Stromal cell of bone marrow (primary cell): Measurements from ENCODE around the gene UBE2G2.

Source experiments
- DNase-seq: peaks from one replicate; pipeline ENCODE4 v3.0.0-alpha.2; 2012; ENCODE audit warnings: low read depth

UBE2G2 gene

DNA sequence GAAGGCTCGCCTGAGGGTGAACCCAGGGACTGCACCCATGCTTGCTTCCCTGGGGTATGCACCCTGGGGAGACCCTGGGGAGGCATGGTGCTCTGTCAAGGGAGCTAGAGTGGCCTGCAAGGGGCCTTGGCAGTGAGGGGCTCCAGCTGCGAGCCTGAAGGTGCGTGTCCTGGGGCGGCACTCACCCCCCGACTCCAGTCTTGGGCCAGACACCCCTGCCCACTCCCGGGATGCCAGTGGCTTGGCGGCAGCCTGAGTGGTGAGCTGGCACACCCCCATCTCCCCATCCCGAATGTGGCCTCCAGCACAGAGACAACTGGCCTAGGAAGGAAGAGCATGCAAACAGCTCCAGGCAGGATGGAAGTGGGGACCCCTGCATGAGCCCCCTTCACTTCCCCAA is 13.6 kb upstream of the UBE2G2 start:
- no peak for DNase-seq

DNA sequence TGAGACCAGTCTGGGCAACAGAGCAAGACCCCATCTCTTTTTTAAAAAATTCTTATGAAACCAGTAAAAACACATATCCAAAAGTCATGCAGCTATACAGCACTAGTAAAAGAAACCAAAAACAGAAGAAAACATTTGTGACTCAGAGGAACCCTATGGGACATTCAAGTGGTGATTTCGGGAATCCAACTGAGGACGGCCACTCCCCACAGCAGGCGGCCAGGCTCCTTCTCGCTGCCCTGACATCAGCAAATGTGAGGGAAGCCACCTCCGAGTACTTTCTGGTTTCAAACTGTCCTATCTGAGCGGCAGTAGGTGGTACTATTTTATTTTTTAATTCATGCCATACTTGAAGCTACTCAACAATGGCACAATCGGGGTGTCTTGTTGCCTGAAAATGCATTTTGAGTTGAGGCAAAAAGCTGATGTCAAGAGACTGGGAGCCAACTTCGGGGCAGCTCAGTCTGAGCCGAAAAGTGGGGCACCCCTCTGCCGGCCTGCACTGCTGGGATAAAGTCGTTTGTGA is 12.9 kb upstream of the UBE2G2 start:
- peak; percentile 59 for DNase-seq

DNA sequence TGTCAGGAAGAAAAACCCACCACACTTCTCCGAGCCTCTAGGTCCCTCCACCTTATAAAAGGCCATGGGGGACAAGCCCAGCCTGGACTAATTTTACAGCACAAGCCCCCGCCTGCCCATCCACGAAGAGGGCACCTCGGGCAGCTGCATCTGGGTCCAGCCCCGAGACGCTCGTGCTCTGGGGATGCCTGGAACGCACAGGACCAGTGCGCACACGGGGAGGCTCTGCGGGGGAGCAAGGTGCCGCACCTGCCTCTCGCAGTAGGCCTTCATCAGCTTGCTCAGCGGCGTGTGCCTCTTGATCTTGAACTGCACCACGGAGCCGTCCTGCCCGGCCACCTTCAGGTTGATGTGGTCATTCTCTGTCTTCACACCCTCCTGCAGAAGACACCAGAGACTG is 12.1 kb upstream of the UBE2G2 start:
- no peak for DNase-seq

DNA sequence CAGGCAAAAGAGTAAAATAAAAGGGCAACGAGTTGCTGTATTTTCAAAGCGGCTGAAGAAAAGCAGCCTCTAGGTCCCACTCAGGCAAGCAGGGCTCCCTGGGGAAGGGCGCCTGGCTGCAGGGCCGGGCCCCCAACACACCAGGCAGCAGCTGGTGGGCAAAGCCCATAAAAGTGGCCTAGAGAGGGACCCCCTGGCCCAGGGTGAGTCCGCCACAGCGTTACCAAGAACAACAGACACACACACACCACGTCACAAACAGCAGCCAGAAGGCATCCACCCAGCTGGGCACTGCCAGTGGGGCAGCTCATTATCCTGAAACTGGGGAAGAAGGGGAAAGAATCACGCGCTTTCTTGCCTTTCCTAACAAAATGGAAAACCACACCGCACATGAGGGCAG is 11.5 kb upstream of the UBE2G2 start:
- no peak for DNase-seq

DNA sequence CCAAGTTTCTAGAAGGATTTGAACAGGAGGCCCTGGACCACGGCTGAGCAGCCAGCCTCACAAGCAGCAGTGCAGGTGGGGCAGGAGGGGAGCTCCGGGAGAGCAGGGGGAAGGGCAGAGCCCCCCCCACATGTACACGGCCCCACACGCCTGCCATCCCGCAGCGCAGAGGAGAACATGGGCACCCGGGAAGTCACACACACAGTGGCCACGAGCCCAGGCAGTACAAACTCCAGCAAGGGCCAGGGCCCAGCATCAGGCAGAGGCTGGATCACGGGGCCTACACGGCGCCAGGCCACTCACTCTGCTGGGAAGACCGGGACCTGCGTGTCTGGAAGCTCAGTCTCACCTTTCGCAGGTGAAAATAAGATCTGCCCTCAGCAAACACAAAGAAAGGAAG is 11.0 kb upstream of the UBE2G2 start:
- DNase-seq, result no peak

DNA sequence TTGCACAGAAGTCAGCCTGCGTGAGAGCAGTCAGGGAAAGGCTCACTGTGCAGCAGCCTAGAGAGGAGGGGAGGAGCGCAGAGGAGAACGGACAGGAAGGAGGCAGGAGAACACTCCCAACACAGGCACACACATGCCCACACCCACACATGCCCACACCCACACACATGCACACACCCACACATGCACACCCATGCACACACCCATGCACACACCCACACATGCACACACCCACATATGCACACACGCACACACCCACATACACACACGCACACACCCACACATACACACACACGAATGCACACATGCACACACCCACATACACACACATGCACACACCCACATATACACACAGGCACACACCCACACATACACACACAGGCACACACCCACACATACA is 9.2 kb upstream of the UBE2G2 start:
- DNase-seq, result no peak

DNA sequence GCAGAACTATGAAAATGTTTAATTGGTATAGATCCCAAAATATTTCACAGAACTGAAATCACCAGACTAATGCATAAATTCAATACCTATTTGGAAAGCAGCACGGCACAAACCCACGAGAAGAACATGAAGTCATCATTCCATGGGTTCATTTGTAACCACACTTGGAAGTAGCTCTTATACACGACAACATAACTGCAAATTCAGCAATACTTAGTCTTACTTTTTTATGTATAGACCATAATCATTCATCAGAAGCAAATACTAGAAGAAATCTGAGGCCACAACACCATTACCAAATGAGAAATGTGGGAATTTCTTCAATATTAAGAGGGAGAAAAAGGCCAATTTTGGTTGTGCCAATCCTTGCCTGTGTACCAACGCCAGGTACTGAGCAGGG is 4.2 kb upstream of the UBE2G2 start:
- DNase-seq, result no peak

DNA sequence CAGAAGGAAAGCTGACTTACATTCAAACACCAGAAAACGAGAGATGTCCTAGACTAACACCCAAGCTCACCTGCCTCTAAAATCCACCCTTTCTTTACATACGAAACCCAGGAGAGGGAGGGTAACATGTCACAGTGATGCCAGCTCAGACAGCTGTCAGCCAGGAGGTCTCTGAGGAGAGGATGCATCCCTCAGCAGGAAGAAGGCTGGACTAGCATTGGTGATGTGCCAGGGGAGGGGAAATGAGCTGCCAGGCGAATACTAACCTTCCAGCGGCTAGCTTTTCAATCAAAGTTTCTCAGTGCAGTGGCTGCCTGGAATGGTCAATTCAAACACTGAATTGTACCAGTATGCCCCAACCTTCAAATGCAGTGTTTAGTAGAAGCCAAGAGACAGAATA is 3.6 kb upstream of the UBE2G2 start:
- no peak for DNase-seq

DNA sequence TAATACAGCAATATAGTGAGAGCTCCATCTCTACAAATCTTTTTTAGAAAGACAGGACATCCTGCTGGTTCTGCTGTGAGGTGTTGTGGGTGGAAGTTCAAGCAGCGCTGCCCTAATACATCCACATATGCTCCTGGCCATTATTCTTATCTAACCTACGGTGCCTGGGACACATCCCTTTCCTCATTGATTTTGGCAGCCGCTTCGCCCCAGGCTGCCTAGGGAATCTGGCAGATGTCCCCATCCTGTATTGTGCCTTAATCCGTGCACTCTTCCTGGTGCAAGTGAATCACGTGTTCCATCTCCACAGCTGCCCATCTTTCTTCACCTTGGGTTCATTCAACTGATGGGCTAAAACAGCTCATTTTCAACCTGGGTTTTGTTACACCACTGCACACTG is 3.1 kb upstream of the UBE2G2 start:
- no peak for DNase-seq

DNA sequence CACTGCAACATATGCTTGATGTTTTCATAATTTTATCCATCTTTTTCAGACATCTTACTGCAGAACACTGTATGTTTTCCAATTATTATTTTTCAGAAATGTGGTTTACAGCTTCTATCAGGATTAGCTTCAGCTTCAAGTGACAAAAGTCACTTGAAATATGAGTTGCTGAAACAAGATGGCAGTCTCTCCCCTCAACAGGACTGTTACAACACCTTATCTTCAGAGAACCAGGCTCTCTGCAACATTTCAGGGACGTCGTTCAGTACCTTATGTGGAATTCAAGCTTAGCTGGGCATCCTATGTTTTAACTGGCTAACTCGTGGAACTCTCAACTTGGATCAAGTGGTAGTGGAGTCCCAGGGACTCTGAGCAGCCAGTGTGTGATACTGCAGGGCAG is 2.0 kb upstream of the UBE2G2 start:
- DNase-seq, result no peak

DNA sequence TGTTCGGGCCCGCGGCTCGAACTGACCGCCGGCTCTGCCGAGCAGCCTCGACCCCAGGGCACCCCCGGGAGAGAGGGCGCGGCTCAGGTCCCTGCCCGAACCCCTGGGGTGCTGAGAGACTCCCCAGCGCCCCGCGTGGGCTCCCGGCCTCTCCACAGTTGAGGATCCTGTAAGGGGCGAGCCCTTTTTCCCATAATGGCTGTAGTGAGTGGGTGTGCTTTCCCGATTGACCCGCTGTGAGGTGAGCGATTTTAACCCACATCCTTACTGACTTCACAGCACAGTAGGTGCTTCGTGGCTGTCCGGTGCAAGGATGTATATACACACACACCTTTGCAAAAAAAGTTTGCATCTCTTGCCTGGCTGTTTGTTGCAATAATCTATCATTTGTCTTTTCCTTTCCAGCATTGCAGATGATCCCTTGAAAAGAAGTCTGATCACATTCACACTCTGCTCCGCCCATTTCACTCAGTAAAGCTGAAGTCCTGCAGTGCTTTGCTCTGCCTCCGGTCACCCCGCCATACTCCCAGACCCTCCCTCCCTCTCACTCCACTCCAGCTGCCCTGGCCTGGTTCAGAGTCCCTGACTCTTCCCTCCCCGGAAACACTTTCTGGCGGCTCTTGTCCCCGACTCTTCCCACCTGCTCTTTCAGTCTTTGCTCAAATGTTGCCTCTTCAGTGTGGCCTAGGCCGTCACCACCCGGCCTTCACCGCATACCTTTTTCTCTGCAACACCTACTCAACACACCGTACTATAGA is 955 bp upstream of the UBE2G2 start:
- DNase-seq, result no peak

DNA sequence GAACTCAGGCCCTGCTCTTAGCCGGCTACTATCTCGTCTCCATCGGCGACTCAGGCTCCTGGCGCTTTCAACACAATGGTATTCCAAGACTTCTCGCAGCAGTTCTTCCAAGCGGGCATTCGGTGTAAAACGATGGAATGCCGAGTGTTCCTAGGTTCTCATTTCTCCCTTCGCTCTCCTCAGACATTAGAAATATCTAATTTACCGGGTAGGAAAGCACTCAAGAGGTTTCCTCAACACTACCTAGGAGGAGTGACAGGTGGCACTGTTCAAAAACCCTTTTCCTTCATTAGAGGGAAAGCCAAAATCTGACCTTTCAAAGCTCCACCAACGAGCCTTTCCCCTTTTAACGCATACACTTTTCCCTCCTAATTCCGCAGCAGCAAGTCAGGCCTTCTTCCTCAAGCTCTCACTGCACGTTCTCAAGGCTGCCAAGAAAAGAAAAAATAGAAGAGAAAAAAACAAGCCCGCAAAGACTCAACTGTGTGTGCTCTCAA is 601 bp downstream of the UBE2G2 start:
- no peak for DNase-seq

DNA sequence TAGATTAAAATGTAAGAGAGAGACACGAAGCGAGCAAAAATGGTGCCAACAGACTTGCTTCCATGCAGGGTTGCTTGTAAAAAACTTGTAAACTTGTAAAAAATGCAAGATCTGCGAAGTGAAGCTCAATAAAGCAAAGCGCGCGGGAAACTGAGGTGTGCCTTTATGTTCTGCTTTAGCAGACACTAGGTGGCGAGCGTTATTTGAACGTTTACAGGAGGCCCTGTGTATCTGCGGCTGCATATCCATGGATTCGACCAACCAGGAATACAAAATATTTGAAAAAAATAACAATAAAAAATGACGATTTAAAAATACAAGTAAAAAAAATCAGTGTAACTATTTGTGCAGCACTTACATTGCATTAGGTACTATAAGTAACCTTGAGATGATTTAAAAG is 1.5 kb downstream of the UBE2G2 start:
- peak; percentile 43 for DNase-seq

DNA sequence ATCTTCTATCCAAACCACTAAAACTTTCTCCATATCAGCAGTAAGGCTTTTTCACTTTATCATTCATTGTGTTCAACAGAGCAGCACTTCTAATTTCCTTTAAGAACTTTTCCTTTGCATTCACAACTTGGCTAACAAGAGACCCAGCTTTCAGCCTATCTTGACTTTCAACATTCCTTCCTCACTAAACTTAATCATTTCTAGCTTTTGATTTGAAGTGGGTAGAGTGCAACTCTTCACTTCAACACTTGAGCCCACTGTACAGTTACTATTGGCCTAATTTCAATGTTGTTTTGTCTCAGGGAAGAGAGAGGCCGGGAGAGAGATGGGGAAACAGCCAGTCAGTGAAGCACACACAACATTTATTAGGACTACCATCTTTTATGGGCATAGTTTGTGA is 2.0 kb downstream of the UBE2G2 start:
- no peak for DNase-seq

DNA sequence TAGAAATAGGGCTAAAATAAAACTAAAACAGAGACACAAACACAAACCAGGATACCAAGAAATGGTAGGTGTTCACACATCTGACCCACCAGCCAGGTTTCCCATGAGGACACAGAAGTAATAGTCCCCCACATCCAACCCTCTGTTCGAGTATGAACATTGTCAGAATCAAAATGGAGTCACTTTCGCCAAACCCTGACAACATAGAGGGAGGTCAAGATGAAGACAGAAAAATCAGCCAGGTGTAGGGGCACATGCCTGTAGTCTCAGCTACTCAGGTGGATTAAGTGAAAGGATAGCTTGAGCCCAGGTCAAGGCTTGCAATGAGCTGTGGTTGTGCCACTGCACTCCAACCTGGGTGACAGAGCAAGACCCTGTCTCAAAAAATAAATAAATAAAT is 3.8 kb downstream of the UBE2G2 start:
- no peak for DNase-seq

DNA sequence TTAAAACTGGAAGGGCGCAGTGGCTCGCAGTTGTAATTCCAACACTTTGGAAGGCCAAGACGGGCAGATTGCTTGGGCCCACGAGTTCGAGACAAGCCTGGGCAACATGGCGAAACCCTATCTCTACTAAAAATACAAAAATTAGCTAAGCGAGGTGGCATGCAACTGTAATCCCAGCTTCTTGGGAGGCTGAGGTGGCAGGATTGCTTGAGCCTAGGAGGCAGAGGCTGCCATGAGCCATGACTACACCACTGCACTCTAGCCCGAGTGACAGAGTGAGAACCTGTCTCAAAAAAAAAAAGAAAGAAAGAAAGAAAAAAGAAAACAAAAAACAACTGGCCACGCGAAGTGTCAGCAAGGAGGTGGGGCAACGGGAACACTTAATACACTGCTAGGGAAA is 6.3 kb downstream of the UBE2G2 start:
- no peak for DNase-seq

DNA sequence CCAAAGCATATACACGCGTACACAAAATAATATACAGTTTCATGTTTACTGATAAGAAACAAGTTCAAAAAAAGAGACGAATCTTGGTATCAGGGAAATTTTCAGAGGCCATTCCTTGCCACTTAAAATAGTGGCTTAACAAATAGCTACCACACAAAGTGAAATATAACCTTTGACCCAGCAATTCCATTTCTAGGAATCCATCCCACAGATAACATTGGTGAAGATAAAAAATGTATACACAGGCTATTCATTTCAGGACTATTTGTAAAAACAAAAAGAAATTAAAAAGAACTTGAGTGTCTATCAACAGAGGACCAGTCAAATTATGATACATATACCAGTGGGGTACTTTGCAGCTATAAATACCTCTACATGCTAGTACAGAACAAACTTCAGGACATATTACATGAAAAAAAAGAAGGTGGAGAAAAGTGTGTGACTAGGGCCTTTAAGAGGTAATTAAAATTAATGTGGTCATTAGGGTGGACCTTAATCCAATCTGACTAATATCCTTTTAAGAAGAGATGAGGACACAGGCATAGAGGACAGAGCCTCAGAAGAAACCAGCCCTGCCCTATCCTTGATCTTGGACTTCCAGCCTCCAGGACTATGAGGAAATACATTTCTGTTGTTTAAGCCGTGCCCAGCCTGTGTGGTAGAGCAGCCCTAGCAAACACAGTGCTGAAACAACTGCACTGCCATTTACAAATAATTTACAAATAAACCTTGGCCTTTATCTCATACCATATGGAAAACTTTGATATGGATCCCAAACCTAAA is 7.8 kb downstream of the UBE2G2 start:
- DNase-seq, result no peak

DNA sequence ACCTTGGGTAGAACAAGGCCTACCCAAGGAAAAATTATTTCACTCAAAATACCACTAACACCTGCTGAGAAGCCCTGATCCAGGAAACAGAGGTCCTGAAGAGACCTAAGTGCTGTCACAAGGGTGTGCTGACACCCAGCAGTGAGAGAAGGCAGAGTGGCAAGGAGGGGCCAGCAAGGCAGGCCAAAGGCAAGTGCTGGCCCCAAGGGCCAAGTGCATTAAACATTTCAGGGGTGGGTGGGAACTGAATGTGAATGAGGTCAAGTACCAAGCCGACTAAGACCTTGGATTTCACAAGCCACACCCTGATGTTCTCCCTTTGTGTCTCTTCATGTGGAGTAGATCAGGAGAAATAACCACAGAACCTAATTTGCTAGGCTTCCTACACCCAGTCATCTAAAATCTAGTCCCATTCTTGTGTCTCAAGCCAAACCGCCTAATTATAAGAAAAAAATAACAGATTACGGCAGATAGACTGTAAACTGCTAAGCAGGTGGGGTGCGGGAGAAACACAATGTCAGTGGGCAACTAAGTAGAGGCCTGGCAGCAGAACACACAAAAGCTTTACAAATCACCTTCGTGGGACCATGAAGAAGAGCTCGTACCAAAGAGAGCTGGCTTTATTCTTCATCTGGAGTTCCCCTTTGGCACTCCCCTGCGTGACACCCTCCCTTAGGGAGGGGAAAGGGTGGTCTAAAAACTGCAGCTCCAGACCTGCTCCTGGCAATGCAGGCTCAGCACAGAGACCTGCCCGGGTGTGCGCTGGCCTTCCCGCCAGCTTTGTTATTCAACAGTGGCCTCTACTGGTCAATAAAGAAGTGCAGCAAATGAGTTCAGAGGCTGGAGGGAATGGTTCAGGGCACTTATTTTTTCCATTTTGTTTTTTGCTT is 8.7 kb downstream of the UBE2G2 start:
- peak; percentile 34 for DNase-seq

DNA sequence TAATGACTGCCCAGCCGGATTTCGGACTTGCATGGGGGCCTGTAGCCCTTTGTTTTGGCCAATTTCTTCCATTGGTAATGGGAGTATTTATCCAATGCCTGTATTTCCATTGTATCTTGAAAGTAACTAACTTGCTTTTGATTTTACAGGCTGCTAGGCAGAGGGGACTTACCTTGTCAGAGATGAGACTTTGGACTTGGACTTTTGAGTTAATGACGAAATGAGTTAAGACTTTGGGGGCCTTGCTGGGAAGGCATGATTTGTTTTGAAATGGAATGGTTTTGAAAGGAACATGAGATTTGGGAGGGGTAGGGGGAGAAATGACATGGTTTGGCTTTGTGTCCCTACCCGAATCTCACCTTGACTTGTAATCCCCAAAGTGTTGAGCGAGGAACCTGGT is 9.6 kb downstream of the UBE2G2 start:
- no peak for DNase-seq

DNA sequence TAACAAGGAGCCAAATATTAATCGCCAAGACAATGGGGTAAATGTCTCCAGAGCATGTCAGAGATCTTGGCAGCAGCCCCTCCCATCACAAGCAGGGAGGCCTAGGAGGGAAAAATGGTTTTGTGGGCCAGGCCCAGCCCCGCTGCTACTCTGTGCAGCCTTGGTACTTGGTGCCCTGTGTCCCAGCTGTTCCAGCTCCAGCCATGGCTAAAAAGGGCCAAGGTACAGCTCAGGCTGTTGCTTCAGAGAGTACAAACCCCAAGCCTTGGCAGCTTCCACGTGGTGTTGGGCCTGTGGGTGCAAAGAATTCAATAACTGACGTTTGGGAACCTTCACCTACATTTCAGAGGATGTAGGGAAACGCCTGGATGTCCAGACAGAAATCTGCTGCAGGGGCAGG is 10.4 kb downstream of the UBE2G2 start:
- no peak for DNase-seq

DNA sequence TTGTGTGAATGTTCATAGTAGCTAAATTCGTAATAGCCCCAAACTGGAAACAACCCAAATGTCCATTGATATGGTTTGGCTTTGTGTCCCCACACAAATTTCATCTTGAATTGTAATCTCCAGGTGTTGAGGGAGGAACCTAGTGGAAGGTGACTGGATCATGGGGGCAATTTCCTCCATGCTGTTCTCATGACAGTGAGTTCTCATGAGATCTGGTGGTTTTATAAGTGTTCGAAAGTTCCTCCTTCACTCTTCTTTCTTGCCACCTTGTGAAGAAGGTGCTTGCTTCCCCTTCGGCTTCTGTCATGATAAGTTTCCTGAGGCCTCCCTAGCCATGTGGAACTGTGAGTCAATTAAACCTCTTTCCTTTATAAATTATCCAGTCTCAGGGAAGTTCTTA is 11.3 kb downstream of the UBE2G2 start:
- DNase-seq, result no peak

DNA sequence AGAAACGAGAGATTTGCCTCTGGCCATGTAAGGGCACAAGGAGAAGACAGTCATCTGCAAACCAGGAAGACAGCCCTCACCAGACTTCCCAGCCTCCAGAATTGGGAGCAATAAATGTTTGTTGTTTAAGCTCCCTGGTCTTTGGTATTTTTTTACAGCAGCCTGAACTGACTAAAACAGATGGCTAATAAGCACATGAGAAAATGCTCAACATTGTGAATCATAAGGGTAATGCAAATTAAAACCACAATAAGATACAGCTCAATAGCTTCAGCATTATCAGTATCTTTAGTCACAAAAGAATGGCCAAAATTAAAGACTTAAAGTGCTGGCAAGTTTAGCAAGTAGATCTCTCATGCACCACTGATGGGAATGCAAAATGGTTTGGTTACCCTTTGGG is 11.7 kb downstream of the UBE2G2 start:
- no peak for DNase-seq
